Stimulated activated naive B cell treated with anti-CD40 and anti-IgM and Interleukin-4, amounts not matched to agents 10 μg/mL and 1 μg/mL and 100 μg/mL, for 72 hours (primary cell): ENCODE measurements around the gene CYBA.

Experiments used
- ATAC-seq, 2 donors: fragments of 150-1000 bp; cut with Tn5 transposase; replicated peaks; 2 replicates each; pipeline ENCODE4 v1.10.0; 2021; ENCODE audit warnings: moderate library complexity in 1 of 2
- DNase-seq: peaks from one replicate; pipeline ENCODE4 v3.0.0; 2021
- H3K27ac Mint-ChIP-seq: one replicate; pipeline ENCODE4 v1.8.0; 2022; ENCODE audit warnings: mild to moderate bottlenecking, mixed read lengths
- H3K27me3 Mint-ChIP-seq, 2 donors: one replicate each; pipeline ENCODE4 v1.8.0; 2022; ENCODE audit warnings: mixed read lengths in 2 of 2
- H3K36me3 Mint-ChIP-seq, 2 donors: one replicate each; pipeline ENCODE4 v1.8.0; 2022; ENCODE audit warnings: mixed read lengths in 2 of 2, mild to moderate bottlenecking in 1 of 2
- H3K4me1 Mint-ChIP-seq, 2 donors: one replicate each; pipeline ENCODE4 v1.8.0; 2022; ENCODE audit warnings: mixed read lengths in 2 of 2, mild to moderate bottlenecking in 1 of 2
- H3K4me3 Mint-ChIP-seq, 2 donors: one replicate each; pipeline ENCODE4 v1.8.0; 2022; ENCODE audit warnings: mild to moderate bottlenecking in 2 of 2, mixed read lengths in 2 of 2, moderate library complexity in 1 of 2
- H3K9me3 Mint-ChIP-seq, 2 donors: one replicate each; pipeline ENCODE4 v1.8.0; 2022; ENCODE audit warnings: mixed read lengths in 2 of 2, mild to moderate bottlenecking in 1 of 2

CYBA gene

GRCh38 chr16:88650749-88651275 lies at the start of gene CYBA:
CYBA (minus strand) TSS chr16:88651053; CDS start chr16:88651013, 40 bp downstream.
- ATAC-seq (peak; percentile 86 to 87), DNase-seq (peak; percentile 94)
- Mint-ChIP-seq H3K27ac (peak within 1 kb of the TSS; percentile 98), H3K9me3 (no peaks in the 10 kb centered on the region), H3K4me3 (peak within 1 kb of the TSS; percentile 92 to 96), H3K27me3 (no peaks in the 10 kb centered on the region), H3K36me3 (peaks cover 49% of the 10 kb centered on the region in 2 donors), H3K4me1 (peaks cover 33 to 64% of the 10 kb centered on the region in 2 donors)

DNA sequence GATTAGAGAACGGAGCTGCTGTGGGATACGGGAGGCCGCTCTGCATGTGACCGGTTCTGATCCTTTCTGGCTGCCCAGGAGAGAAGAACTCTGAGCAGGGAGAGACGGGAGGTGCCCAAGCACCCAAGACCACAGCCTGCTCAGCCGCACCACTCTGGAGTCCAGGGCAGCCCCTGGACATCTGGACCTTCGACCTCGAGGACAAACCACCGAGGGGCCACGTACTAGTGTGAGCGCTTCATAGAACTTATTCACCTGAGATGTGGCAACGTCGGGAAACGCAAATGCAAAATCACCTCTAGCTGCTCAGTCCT lies 49.4 kb upstream of the CYBA start:
- ATAC-seq: no peak
- H3K36me3 Mint-ChIP-seq: peaks cover 27 to 29% of the 10 kb centered on the region in 2 donors
- H3K4me1 Mint-ChIP-seq: peaks cover 49 to 72% of the 10 kb centered on the region in 2 donors
- H3K27me3 Mint-ChIP-seq: no peaks in the 10 kb centered on the region
- no peak for DNase-seq
- H3K4me3 Mint-ChIP-seq: peak overlapping the region; percentile 74 to 76
- H3K27ac Mint-ChIP-seq: peak overlapping the region; percentile 95
- no peaks in the 10 kb centered on the region for H3K9me3 Mint-ChIP-seq

DNA sequence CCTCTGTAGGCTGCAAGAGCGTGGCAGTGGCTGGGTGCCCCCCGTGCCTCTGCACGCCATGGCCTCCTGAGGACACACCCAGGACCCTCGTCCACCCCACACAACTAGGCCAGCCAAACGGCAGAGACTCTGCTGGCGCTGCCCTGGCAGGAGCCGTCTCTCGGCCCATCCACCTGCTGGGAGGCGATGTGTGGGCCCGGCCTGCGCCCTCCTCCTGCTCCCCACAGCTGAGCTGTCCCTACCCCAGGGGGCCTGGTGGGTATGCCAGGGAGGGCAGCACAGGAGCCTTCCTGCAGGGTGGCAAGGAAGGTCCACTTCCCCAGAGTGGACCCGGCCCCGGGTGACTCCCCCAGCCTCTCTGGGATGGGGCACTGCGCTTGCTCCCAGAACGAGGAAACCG lies 48.3 kb upstream of the CYBA start:
- H3K9me3 Mint-ChIP-seq: no peaks in the 10 kb centered on the region
- ATAC-seq (no peak), DNase-seq (no peak)
- no peak overlapping the region for H3K4me3 Mint-ChIP-seq
- H3K4me1 Mint-ChIP-seq: peaks cover 46 to 66% of the 10 kb centered on the region in 2 donors
- no peaks in the 10 kb centered on the region for H3K27me3 Mint-ChIP-seq
- H3K36me3 Mint-ChIP-seq: peaks cover 32 to 33% of the 10 kb centered on the region in 2 donors
- no peak overlapping the region for H3K27ac Mint-ChIP-seq

GRCh38 chr16:88698646-88699045 lies 47.8 kb upstream of the CYBA start:
- no peaks in the 10 kb centered on the region for H3K27me3 Mint-ChIP-seq
- no peak for DNase-seq
- no peak for ATAC-seq
- no peak overlapping the region for H3K4me3 Mint-ChIP-seq
- no peak overlapping the region for H3K27ac Mint-ChIP-seq
- H3K4me1 Mint-ChIP-seq: peaks cover 41 to 64% of the 10 kb centered on the region in 2 donors
- peaks cover 28 to 33% of the 10 kb centered on the region in 2 donors for H3K36me3 Mint-ChIP-seq
- no peaks in the 10 kb centered on the region for H3K9me3 Mint-ChIP-seq

DNA sequence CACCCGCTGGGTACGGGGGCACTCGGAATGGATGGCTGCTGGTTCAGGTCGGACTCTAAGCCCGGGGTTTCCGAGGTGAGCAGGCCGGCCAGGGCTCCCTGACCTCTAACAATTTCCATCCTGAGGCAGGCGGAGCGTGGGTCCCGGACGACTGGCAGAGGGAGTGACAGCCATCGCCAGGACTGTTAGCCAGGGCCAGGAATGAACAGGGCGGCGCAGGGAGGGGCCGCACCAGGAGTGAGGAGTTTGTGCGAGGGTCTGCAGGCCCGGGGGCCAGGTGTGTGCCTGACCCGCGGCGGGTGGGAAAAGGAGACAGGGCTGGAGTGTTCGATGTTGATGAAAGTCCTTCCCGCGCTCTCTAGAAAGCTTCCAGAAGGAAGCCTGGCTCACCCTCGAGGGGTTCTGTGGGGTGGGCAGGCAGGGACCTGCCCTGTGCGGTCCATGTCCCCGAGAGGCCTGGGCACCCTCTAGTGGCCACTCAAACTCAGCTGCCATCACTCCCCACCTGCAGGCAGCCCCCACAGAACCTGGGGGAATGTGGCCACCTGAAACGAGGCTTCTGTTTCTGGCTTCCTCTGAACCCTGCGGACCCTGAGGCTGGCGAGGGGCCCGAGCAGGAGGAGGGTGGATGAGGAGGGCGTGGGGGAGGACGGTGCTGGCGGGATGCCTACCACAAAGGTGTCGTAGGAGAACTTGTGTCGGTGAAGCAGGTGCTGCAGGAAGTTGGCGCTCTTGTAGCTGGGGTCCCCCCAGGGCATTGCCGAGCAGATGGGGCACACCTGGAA lies 47.2 kb upstream of the CYBA start:
- Mint-ChIP-seq H3K9me3 (no peaks in the 10 kb centered on the region), H3K36me3 (peaks cover 28 to 33% of the 10 kb centered on the region in 2 donors), H3K4me1 (peaks cover 37 to 61% of the 10 kb centered on the region in 2 donors), H3K27me3 (no peaks in the 10 kb centered on the region), H3K27ac (peak overlapping the region; percentile 25), H3K4me3 (peak overlapping the region in 1 of 2 donors; percentile 30)
- ATAC-seq: no peak
- no peak for DNase-seq

DNA sequence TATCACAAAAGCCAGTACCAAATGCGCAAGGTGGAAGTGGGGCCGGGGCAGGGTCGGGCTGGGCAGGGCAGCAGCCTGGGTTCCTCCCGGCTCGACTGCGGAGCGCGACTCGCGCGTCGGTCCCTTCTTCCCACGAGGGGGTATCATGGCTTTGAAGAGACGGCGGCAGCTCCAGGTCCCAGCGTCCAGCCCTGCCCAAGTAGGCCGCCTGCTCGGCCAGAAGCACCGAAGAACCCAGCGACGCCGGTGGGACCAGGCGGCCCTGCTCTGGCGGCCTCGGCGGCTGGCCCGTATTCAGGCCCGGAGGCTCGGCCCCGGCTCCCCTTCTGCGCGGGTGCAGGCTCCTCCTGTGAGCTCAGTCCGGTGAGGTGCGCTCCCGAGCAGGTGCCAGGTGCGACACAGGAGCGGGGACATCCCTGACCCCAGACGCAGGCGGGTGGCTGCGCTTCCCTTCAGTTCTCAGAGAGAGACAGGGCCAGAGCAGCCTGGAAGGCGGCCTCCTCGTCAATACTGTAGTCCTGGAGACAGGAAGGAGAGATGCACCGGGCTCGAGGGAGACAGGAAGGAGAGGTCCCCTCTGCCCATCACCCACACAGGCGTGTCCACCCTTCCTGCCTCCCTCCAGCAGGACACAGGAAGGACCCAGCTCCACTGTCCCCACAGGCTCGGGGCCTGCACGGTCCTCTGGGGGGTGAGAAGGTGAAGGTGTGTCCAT lies 46.4 kb upstream of the CYBA start:
- Mint-ChIP-seq H3K9me3 (no peaks in the 10 kb centered on the region), H3K27me3 (no peaks in the 10 kb centered on the region), H3K4me1 (peaks cover 32 to 61% of the 10 kb centered on the region in 2 donors), H3K27ac (peak overlapping the region; percentile 25), H3K4me3 (no peak overlapping the region), H3K36me3 (peaks cover 24 to 25% of the 10 kb centered on the region in 2 donors)
- DNase-seq (no peak), ATAC-seq (no peak)

DNA sequence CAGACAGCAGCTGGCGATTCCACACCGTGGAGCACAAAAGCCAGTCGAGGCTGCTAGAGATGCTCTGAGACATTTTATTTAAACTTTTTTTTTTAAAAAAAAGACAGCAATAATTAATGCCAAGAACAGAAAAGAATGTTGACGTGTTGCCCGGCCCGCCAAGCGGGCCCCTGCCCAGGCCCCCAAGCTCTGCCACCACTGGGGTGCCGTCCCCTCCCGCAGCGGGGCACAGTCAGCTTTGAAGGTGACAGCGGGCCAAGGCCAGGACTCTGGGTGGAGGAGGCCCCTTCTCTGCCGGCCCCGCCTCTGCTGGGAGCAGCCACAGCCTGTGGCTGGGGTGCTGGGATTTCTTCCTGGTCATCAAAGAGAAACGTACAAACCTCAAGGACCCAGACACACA lies 45.6 kb upstream of the CYBA start:
- H3K27ac Mint-ChIP-seq: no peak overlapping the region
- peaks cover 24 to 25% of the 10 kb centered on the region in 2 donors for H3K36me3 Mint-ChIP-seq
- DNase-seq: no peak
- no peaks in the 10 kb centered on the region for H3K9me3 Mint-ChIP-seq
- peaks cover 28 to 61% of the 10 kb centered on the region in 2 donors for H3K4me1 Mint-ChIP-seq
- H3K27me3 Mint-ChIP-seq: no peaks in the 10 kb centered on the region
- no peak overlapping the region for H3K4me3 Mint-ChIP-seq
- no peak for ATAC-seq

DNA sequence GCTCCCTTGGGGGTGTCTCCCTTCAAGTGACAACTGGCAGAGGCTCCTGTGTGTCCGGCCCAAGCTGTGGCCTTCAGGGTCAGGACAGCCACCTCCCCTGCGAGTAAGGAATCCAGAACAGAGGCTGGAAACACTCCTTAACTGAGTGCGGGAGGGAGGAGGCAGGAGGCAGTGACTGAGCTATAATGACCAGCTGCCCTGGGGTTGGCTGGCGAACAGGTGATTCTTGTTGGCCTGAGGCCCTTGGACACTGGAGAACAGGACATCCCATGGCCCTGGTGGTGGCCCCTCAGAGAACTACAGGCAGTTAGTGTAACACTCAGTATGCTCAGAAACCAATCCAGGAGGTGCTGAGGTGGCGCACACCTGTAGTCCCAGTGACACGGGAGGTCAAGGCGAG lies 44.9 kb upstream of the CYBA start:
- H3K27ac Mint-ChIP-seq: no peak overlapping the region
- peaks cover 26 to 61% of the 10 kb centered on the region in 2 donors for H3K4me1 Mint-ChIP-seq
- H3K27me3 Mint-ChIP-seq: no peaks in the 10 kb centered on the region
- no peaks in the 10 kb centered on the region for H3K9me3 Mint-ChIP-seq
- ATAC-seq: no peak
- no peak for DNase-seq
- H3K36me3 Mint-ChIP-seq: peaks cover 24 to 25% of the 10 kb centered on the region in 2 donors
- no peak overlapping the region for H3K4me3 Mint-ChIP-seq

DNA sequence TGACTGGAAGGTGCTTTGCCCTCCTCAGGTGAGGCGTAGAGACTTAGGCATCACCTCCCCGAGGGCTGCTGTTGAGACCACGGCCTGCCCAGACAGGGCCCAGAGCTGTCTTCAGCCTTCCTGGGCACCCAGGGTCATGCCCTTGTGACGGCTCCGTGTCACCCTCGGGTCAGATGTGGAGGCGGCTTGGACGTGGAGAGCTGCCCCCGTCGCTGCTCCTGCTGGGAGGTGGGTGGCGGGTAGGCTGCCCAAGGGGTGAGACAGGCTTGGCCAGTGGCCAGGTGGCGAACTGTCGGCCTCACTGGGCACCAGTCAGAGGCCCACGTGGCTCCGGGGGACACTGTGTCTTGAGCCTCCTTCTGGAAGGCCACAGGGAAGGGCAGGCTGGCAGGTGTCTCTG lies 44.4 kb upstream of the CYBA start:
- Mint-ChIP-seq H3K4me3 (no peak overlapping the region), H3K9me3 (no peaks in the 10 kb centered on the region), H3K36me3 (peaks cover 24 to 25% of the 10 kb centered on the region in 2 donors), H3K27me3 (no peaks in the 10 kb centered on the region), H3K27ac (no peak overlapping the region), H3K4me1 (peaks cover 25 to 61% of the 10 kb centered on the region in 2 donors)
- no peak for DNase-seq
- ATAC-seq: no peak

- peaks cover 18% of the 10 kb centered on the region in 2 donors for H3K36me3 Mint-ChIP-seq
- peak overlapping the region; percentile 39 for H3K27ac Mint-ChIP-seq
- no peaks in the 10 kb centered on the region for H3K27me3 Mint-ChIP-seq
- DNase-seq (no peak), ATAC-seq (no peak)
- no peak overlapping the region for H3K4me3 Mint-ChIP-seq
- peaks cover 18 to 53% of the 10 kb centered on the region in 2 donors for H3K4me1 Mint-ChIP-seq
- H3K9me3 Mint-ChIP-seq: no peaks in the 10 kb centered on the region
Measured at GRCh38 chr16:88694221-88695087, 43.6 kb upstream of the CYBA start.

GRCh38 chr16:88693420-88694177 lies 42.7 kb upstream of the CYBA start:
- H3K27me3 Mint-ChIP-seq: no peaks in the 10 kb centered on the region
- no peak overlapping the region for H3K27ac Mint-ChIP-seq
- no peak for DNase-seq
- H3K4me3 Mint-ChIP-seq: no peak overlapping the region
- no peak for ATAC-seq
- H3K9me3 Mint-ChIP-seq: no peaks in the 10 kb centered on the region
- peaks cover 15 to 18% of the 10 kb centered on the region in 2 donors for H3K36me3 Mint-ChIP-seq
- peaks cover 19 to 56% of the 10 kb centered on the region in 2 donors for H3K4me1 Mint-ChIP-seq

- ATAC-seq (no peak), DNase-seq (no peak)
- Mint-ChIP-seq H3K36me3 (peaks cover 9 to 12% of the 10 kb centered on the region in 2 donors), H3K27ac (no peak overlapping the region), H3K4me3 (no peak overlapping the region), H3K27me3 (no peaks in the 10 kb centered on the region), H3K9me3 (no peaks in the 10 kb centered on the region), H3K4me1 (peaks cover 18 to 56% of the 10 kb centered on the region in 2 donors)
Measured at GRCh38 chr16:88692861-88693260, 42.0 kb upstream of the CYBA start.

- Mint-ChIP-seq H3K4me3 (peak overlapping the region in 1 of 2 donors; percentile 61), H3K4me1 (peaks cover 18 to 57% of the 10 kb centered on the region in 2 donors), H3K27me3 (no peaks in the 10 kb centered on the region), H3K27ac (no peak overlapping the region), H3K36me3 (peaks cover 6 to 7% of the 10 kb centered on the region in 2 donors), H3K9me3 (no peaks in the 10 kb centered on the region)
- DNase-seq: peak; percentile 45
- ATAC-seq: peak; percentile 75 to 79
Measured at GRCh38 chr16:88691924-88692560, 41.2 kb upstream of the CYBA start.
